Activated CD4-positive, alpha-beta T cell treated with anti-CD3 and anti-CD28 coated beads, Interleukin-2, amount 10 ng/mL, durations not matched to agents 24 days and 14 days (primary cell): ENCODE data around the gene IL9R. TPM values are rescaled to one million over a fixed set of nuclear protein-coding genes. Genes with fewer than 3 reads are reported as not detected.
"Not testable (repeated sequence)": the region's sequence is repeated elsewhere in the genome, so short reads cannot be mapped to it uniquely, and the experiment has no call there.

ENCODE experiments used
- DNase-seq: peaks from one replicate; pipeline ENCODE4 v3.0.0; 2022
- H3K27ac Mint-ChIP-seq: one replicate; pipeline ENCODE4 v1.8.0; 2022; ENCODE audit warnings: mild to moderate bottlenecking, mixed read lengths
- H3K27me3 Mint-ChIP-seq: one replicate; pipeline ENCODE4 v1.8.0; 2022; ENCODE audit warnings: mixed read lengths
- H3K36me3 Mint-ChIP-seq: one replicate; pipeline ENCODE4 v1.8.0; 2022; ENCODE audit warnings: low read depth, mild to moderate bottlenecking, mixed read lengths
- H3K4me1 Mint-ChIP-seq: one replicate; pipeline ENCODE4 v1.8.0; 2021; ENCODE audit warnings: mixed read lengths
- H3K4me3 Mint-ChIP-seq: one replicate; pipeline ENCODE4 v1.8.0; 2022; ENCODE audit warnings: mild to moderate bottlenecking, moderate library complexity, mixed read lengths
- H3K9me3 Mint-ChIP-seq: one replicate; pipeline ENCODE4 v1.8.0; 2021; ENCODE audit warnings: mixed read lengths
- intact Hi-C: fragments of 100-400 bp; cut with micrococcal nuclease; formaldehyde crosslinking; loops from one replicate; pipeline ENCODE4 v1.15.1; 2023
- total RNA-seq: library from RNA; stranded (reverse); gene quantifications from 2 replicates; pipeline ENCODE4 v1.2.3, GENCODE V29; 2022

The IL9R gene
- total RNA-seq, 1 donor from 2014 or later, result 8.7 TPM

GRCh38 chrX:156029296-156029695, 31.8 kb downstream of the IL9R start:
- intact Hi-C loops, H3K4me1 Mint-ChIP-seq, H3K9me3 Mint-ChIP-seq, H3K27ac Mint-ChIP-seq, H3K4me3 Mint-ChIP-seq, H3K36me3 Mint-ChIP-seq, H3K27me3 Mint-ChIP-seq: not testable (repeated sequence)
- DNase-seq, result peak; percentile 57

- H3K4me1 Mint-ChIP-seq, result not testable (repeated sequence)
Measured at GRCh38 chrX:156029707-156030442, 32.4 kb downstream of the IL9R start.

GRCh38 chrX:156030474-156030873, 33.0 kb downstream of the IL9R start:
- H3K36me3 Mint-ChIP-seq, H3K27me3 Mint-ChIP-seq, H3K27ac Mint-ChIP-seq, H3K4me3 Mint-ChIP-seq, intact Hi-C loops, H3K9me3 Mint-ChIP-seq, H3K4me1 Mint-ChIP-seq: not testable (repeated sequence)
- peak; percentile 81 for DNase-seq

More at GRCh38 chrX:156029707-156030442, 32.4 kb downstream of the IL9R start:
- peak; percentile 54 for DNase-seq
- H3K27ac Mint-ChIP-seq, H3K27me3 Mint-ChIP-seq, H3K36me3 Mint-ChIP-seq, H3K9me3 Mint-ChIP-seq, intact Hi-C loops, H3K4me3 Mint-ChIP-seq: not testable (repeated sequence)

Other genes starting within 250 kb of the IL9R start
- 25.8 and 28.7 TPM in 2 replicates for gene VAMP7, start 116.4 kb upstream of the IL9R start, total RNA-seq